Measurements from ENCODE around the gene RAB8B. TPM values are rescaled to one million over a fixed set of nuclear protein-coding genes. Genes with fewer than 3 reads are reported as not detected.

RAB8B gene
- total RNA-seq, 1 experiment from 2014 or later: 33.8 TPM

- peaks cover 8 to 16% of the 10 kb centered on the region in 2 experiments for H3K4me1 Mint-ChIP-seq
- Histone ChIP-seq H4K91ac (ENCODE audit: insufficient read length, low read depth, low read length) (no peak overlapping the region), H3K23me2 (ENCODE audit: insufficient read length, low read depth, low read length, poor library complexity, severe bottlenecking) (peaks cover 5% of the 10 kb centered on the region), H2BK20ac (ENCODE audit: low read depth, low read length, poor library complexity, severe bottlenecking) (no peak overlapping the region), H2BK5ac (ENCODE audit: insufficient read length, low read length) (no peak overlapping the region), H3T11ph (ENCODE audit: low read length) (no peak overlapping the region), H2AFZ (ENCODE audit: low read length) (no peak overlapping the region), H3K27me3 (ENCODE audit: insufficient read depth, low read length) (no peaks in the 10 kb centered on the region), H3K4me1 (ENCODE audit: insufficient read depth, low read length) (no peaks in the 10 kb centered on the region; the same call in 1 of the 2 replicates), H2AK5ac (ENCODE audit: insufficient read length, low read length) (no peak overlapping the region), H4K5ac (ENCODE audit: insufficient read length, low read depth, low read length) (no peak overlapping the region), H3K27ac (ENCODE audit: insufficient read length, low read depth, low read length) (no peak overlapping the region), H3K14ac (ENCODE audit: insufficient read depth, low read length) (no peak overlapping the region), H3K4me2 (ENCODE audit: insufficient read depth, insufficient read length, low read length) (no peak overlapping the region), H3K18ac (ENCODE audit: insufficient read length, low read depth, low read length) (no peak overlapping the region), H3K4ac (ENCODE audit: low read depth, low read length) (no peak overlapping the region), H4K8ac (replicated peaks; ENCODE audit: insufficient read length, low read depth, low read length) (no peak overlapping the region), H3K79me2 (ENCODE audit: insufficient read depth, low read length) (no peaks in the 10 kb centered on the region), H2BK120ac (ENCODE audit: low read depth, low read length, poor library complexity, severe bottlenecking) (no peak overlapping the region), H3K9me3 (ENCODE audit: control insufficient read depth, low read depth, low read length) (no peaks in the 10 kb centered on the region), H3K79me1 (ENCODE audit: insufficient read depth, low read depth, low read length, poor library complexity, severe bottlenecking) (no peaks in the 10 kb centered on the region), H2BK15ac (ENCODE audit: low read depth, low read length) (no peak overlapping the region), H3K23ac (ENCODE audit: insufficient read length, low read depth, low read length) (no peak overlapping the region), H3K56ac (ENCODE audit: insufficient read length, low read depth, low read length) (no peak overlapping the region), H2BK12ac (ENCODE audit: insufficient read length, low read depth, low read length) (no peak overlapping the region), H4K20me1 (ENCODE audit: control insufficient read depth, insufficient read depth, insufficient read length) (no peaks in the 10 kb centered on the region), H3K9ac (ENCODE audit: extremely low read depth, insufficient read length, low read length) (no peak overlapping the region)
- no peak overlapping the region for H3K27ac Mint-ChIP-seq
- DNase-seq: no peak
- H3K9me3 Mint-ChIP-seq: no peaks in the 10 kb centered on the region
- H3K27me3 Mint-ChIP-seq (ENCODE audit: low read depth): no peaks in the 10 kb centered on the region
- TF ChIP-seq, protein P1, sequence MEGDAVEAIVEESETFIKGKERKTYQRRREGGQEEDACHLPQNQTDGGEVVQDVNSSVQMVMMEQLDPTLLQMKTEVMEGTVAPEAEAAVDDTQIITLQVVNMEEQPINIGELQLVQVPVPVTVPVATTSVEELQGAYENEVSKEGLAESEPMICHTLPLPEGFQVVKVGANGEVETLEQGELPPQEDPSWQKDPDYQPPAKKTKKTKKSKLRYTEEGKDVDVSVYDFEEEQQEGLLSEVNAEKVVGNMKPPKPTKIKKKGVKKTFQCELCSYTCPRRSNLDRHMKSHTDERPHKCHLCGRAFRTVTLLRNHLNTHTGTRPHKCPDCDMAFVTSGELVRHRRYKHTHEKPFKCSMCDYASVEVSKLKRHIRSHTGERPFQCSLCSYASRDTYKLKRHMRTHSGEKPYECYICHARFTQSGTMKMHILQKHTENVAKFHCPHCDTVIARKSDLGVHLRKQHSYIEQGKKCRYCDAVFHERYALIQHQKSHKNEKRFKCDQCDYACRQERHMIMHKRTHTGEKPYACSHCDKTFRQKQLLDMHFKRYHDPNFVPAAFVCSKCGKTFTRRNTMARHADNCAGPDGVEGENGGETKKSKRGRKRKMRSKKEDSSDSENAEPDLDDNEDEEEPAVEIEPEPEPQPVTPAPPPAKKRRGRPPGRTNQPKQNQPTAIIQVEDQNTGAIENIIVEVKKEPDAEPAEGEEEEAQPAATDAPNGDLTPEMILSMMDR (conservative IDR thresholded peaks at IDR 0.05): no peak
- H3K4me3 Mint-ChIP-seq: no peak overlapping the region
- H3K36me3 Mint-ChIP-seq (ENCODE audit: insufficient read depth in 1 of 3, low read depth in 3 of 3): peaks cover 0 to under 1% (median under 1%) of the 10 kb centered on the region in 3 experiments; a peak in 2 of 7 replicates
These were observed 28.8 kb upstream of the RAB8B start for GRCh38 chr15:63160638-63161037.

Data from H9 (cell line).